T-helper 2 cell treated with Interferon-gamma antibody and Interleukin-4, amounts not matched to agents 5 μg/mL and 100 μg/mL, for 36 hours (primary cell): ENCODE data around the gene MTMR3.
A peak's percentile ranks its signal among the peaks of the same experiment; 100 is the strongest.

ENCODE experiments used
- DNase-seq: peaks from one replicate; pipeline ENCODE4 v3.0.0; 2021; ENCODE audit warnings: low spot score
- H3K27ac Mint-ChIP-seq: one replicate; pipeline ENCODE4 v1.8.0; 2021; ENCODE audit warnings: mild to moderate bottlenecking, mixed read lengths
- H3K27me3 Mint-ChIP-seq: one replicate; pipeline ENCODE4 v1.8.0; 2021; ENCODE audit warnings: low read depth, mixed read lengths
- H3K36me3 Mint-ChIP-seq: one replicate; pipeline ENCODE4 v1.8.0; 2021; ENCODE audit warnings: low read depth, mixed read lengths
- H3K4me1 Mint-ChIP-seq: one replicate; pipeline ENCODE4 v1.8.0; 2021; ENCODE audit warnings: low read depth, mixed read lengths
- H3K4me3 Mint-ChIP-seq: one replicate; pipeline ENCODE4 v1.8.0; 2022; ENCODE audit warnings: mild to moderate bottlenecking, moderate library complexity, mixed read lengths
- H3K9me3 Mint-ChIP-seq: one replicate; pipeline ENCODE4 v1.8.0; 2021; ENCODE audit warnings: mixed read lengths

Gene MTMR3

GRCh38 chr22:30073743-30074142 lies 190.8 kb downstream of the MTMR3 start:
- no peak overlapping the region for H3K4me3 Mint-ChIP-seq
- H3K36me3 Mint-ChIP-seq = no peaks in the 10 kb centered on the region
- H3K4me1 Mint-ChIP-seq = peaks cover 9% of the 10 kb centered on the region
- no peak for DNase-seq
- H3K9me3 Mint-ChIP-seq = no peaks in the 10 kb centered on the region
- no peak overlapping the region for H3K27ac Mint-ChIP-seq
- peaks cover 30% of the 10 kb centered on the region for H3K27me3 Mint-ChIP-seq

- no peak overlapping the region for H3K4me3 Mint-ChIP-seq
- peaks cover 12% of the 10 kb centered on the region for H3K4me1 Mint-ChIP-seq
- no peak for DNase-seq
- no peaks in the 10 kb centered on the region for H3K36me3 Mint-ChIP-seq
- H3K27ac Mint-ChIP-seq = no peak overlapping the region
- no peaks in the 10 kb centered on the region for H3K9me3 Mint-ChIP-seq
- peaks cover 30% of the 10 kb centered on the region for H3K27me3 Mint-ChIP-seq
Observed at GRCh38 chr22:30074147-30074546, 191.2 kb downstream of the MTMR3 start.

DNA sequence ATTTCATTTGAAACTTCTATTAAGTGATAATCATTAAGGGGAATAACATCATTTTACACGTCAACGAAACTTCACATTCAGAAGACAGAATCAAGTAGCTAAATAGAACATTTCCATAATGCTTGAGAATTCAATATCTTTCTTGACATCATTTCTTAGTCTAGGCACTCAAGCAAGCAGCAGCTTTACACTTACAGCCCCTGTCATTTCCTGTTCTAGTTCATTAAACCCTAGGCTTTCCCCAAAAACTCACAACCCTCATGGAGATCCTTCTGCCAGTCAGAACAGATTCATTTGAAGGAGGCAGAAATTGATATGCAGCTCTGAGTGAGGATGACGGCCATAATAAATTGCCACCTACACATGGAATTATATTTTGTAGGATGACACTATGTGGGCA lies 192.0 kb downstream of the MTMR3 start:
- DNase-seq = no peak
- Mint-ChIP-seq H3K4me3 (no peak overlapping the region), H3K4me1 (peaks cover 12% of the 10 kb centered on the region), H3K27ac (no peak overlapping the region), H3K36me3 (no peaks in the 10 kb centered on the region), H3K9me3 (no peaks in the 10 kb centered on the region), H3K27me3 (peaks cover 30% of the 10 kb centered on the region)

DNA sequence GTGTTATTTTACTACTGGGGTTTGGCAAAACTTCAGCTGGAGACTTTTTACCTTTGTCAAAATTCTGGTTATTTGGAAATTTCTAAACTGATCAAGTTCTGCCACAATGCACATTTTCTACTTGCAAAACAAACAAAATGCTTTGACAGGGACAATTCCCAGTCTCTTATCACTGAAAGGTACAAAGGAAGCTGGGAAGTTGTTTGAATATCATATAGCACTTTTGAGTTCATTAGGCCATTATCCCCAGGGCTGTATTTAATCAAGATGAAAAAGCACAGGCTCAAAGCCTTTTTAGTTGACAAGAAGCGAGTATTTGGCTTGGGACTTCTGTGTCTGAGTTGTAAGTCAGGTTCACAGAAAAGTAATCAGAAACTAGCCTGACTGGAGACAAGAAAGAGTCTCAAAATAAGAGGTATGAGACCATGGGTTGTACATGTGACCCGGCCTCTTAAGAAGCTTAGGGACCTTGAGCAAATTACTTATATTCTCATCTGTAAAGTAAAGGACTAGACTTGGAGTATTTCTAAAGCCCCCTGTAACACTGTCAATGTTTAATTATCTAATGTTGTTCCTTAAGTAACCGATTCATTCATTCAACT lies 194.4 kb downstream of the MTMR3 start:
- H3K36me3 Mint-ChIP-seq = no peaks in the 10 kb centered on the region
- no peaks in the 10 kb centered on the region for H3K9me3 Mint-ChIP-seq
- H3K4me3 Mint-ChIP-seq = no peak overlapping the region
- H3K27ac Mint-ChIP-seq = no peak overlapping the region
- DNase-seq = no peak
- peaks cover 21% of the 10 kb centered on the region for H3K27me3 Mint-ChIP-seq
- H3K4me1 Mint-ChIP-seq = peaks cover 12% of the 10 kb centered on the region

DNA sequence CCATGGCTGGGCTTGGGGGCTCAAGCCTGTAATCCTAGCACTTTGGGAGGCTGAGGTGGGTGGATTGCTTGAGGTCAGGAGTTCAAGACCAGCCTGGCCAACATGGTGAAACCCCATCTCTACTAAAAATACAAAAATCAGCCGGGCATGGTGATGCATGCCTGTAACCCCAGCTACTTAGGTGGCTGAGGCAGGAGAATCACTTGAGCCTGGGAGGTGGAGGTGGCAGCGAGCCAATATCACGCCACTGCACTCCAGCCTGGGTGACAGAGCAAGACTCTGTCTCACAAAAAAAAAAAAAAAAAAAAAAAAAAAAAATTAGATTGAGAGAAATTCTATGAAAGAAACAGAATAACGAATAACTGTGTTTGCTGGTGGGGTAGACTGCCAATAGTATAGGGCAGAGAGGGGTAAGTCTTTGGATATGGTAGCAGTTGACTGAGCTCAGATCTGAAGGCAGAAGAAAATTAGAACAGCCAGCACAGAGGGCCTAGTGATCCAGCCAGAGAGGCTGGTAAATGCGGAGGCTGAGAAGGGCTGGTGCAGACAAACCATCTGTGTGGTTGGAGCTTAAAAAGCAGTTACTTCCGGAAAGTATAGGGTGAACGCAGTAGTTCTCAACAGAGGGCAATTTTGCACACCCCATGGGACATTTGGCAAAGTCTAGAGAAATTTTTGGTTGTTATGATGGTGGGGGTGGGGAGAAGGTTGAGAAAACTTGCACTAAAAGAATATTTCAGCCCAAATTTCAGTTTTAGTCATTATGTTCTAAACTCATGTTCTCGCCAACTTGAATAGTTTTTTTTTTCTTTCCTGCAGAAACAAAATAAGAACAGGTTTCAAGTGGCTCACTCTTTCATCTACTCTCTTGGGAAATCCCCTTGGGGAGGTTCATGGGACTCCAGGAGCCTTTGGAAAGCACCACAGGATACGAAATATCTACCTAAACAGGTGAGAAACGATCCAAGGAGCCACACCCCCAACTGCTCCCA lies 195.6 kb downstream of the MTMR3 start:
- H3K9me3 Mint-ChIP-seq = no peaks in the 10 kb centered on the region
- peak overlapping the region; percentile 69 for H3K27ac Mint-ChIP-seq
- H3K27me3 Mint-ChIP-seq = peaks cover 19% of the 10 kb centered on the region
- no peaks in the 10 kb centered on the region for H3K36me3 Mint-ChIP-seq
- peak; percentile 26 for DNase-seq
- H3K4me3 Mint-ChIP-seq = peak overlapping the region; percentile 65
- peaks cover 12% of the 10 kb centered on the region for H3K4me1 Mint-ChIP-seq

DNA sequence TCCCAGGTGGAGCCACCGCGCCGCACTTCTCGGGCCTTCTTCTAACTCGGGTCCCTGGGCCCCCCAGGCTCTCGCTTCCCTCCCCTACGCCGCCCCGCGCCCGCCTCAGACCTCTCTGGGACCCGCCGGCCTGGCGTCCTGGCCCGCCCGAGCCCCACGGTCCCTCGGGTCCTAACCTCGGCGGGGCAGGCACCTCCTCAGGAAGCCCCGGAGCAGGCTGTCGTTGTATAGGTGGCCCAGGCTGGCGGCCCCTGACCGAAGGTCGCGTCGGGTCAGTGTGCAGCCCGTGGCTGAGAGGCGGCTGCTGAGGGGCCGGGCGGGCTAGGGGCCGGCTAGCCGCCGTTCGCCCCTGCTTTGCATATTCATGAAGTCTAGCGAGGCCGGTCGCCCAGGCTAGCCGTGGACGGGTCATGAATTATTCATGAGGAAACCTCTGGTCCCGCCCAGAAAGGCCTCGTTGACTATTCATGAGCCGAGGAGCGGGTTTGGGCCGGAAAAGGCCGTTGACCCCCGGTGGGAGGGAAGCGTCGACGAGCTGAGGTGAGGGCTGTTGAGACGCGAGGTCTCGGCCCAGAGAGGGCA lies 197.1 kb downstream of the MTMR3 start, which contains the start of gene HORMAD2:
HORMAD2 (plus strand) TSS at position 513 of the 582 bp plus-strand sequence. CDS start 13,489 bp downstream, outside the sequence.
- peaks cover 11% of the 10 kb centered on the region for H3K4me1 Mint-ChIP-seq
- no peak for DNase-seq
- H3K9me3 Mint-ChIP-seq = peaks cover 4% of the 10 kb centered on the region
- H3K27me3 Mint-ChIP-seq = peaks cover 10% of the 10 kb centered on the region
- H3K4me3 Mint-ChIP-seq = no peak within 1 kb of the TSS
- no peak within 1 kb of the TSS for H3K27ac Mint-ChIP-seq
- H3K36me3 Mint-ChIP-seq = no peaks in the 10 kb centered on the region
